Sigmoid colon (tissue), 7 donors: Measurements from ENCODE around the gene ZNF394. TPM values are rescaled to one million over a fixed set of nuclear protein-coding genes. Genes with fewer than 3 reads are reported as not detected.

Experiments used
- DNase-seq: peaks from one replicate; pipeline ENCODE4 v3.0.0-alpha.2; 2019
- H3K27ac ChIP-seq, 4 donors: fragments of 200-600 bp; sonication (generic); one replicate each; pipeline ENCODE4 v1.5.1; 2016 to 2019; ENCODE audit warnings: mild to moderate bottlenecking in 1 of 4
- H3K27me3 ChIP-seq, 3 donors: fragments of 200-600 bp; sonication (generic); one replicate each; pipeline ENCODE4 v1.5.1; 2019; ENCODE audit warnings: mild to moderate bottlenecking in 1 of 3
- H3K36me3 ChIP-seq, 4 donors: fragments of 200-600 bp; sonication (generic); one replicate each; pipeline ENCODE4 v1.5.1; 2016 to 2019
- H3K4me1 ChIP-seq, 4 donors: fragments of 200-600 bp; sonication (generic); one replicate each; pipeline ENCODE4 v1.5.1; 2017 to 2019
- H3K4me3 ChIP-seq, 4 donors: fragments of 200-600 bp; sonication (generic); one replicate each; pipeline ENCODE4 v1.5.1; 2017 to 2019; ENCODE audit warnings: mild to moderate bottlenecking in 2 of 4, moderate library complexity in 1 of 4
- H3K9me3 ChIP-seq, 4 donors: fragments of 200-600 bp in 3 of 4; sonication (generic) in 3 of 4; one replicate each; pipeline versions ENCODE4 v1.5.1 to v1.6.1; 2013 to 2019
- CTCF ChIP-seq, 4 experiments: fragments of 450-650 bp in 3 of 4; fragments of 200-600 bp in 1 of 4; IDR thresholded peaks; one replicate each; pipeline ENCODE4 v1.5.1; 2016 to 2019; ENCODE audit warnings: antibody characterized with exemption in 4 of 4, mild to moderate bottlenecking in 3 of 4, moderate library complexity in 2 of 4
- EP300 ChIP-seq, 4 donors: sonication (generic); formaldehyde crosslinking; IDR thresholded peaks; one replicate each; pipeline ENCODE4 v1.6.1; 2017; ENCODE audit warnings: antibody characterized with exemption in 4 of 4
- POLR2A ChIP-seq, 2 donors: fragments of 450-650 bp; IDR thresholded peaks; one replicate each; pipeline ENCODE4 v1.6.1; 2016; ENCODE audit warnings: antibody characterized with exemption in 2 of 2, mild to moderate bottlenecking in 2 of 2, moderate library complexity in 2 of 2
- POLR2AphosphoS5 ChIP-seq, 4 donors: sonication (generic); formaldehyde crosslinking; IDR thresholded peaks; one replicate each; pipeline ENCODE4 v1.6.1; 2017; ENCODE audit warnings: antibody characterized with exemption in 4 of 4
- WGBS, 2 donors: extraction: QIAGEN DNeasy Blood & Tissue Kit; methylation state at CpG; one replicate each; pipeline ENCODE4 v1.1.7; 2013; 5-methylcytosine and 5-hydroxymethylcytosine counted together
- intact Hi-C: fragments of 100-400 bp; cut with DNase I; formaldehyde crosslinking; loops from one replicate; pipeline ENCODE4 v1.15.1; 2023
- polyA plus RNA-seq, 3 donors: library from polyadenylated mRNA; stranded (reverse); fragments of 200-250 nt; gene quantifications; one replicate each; pipeline ENCODE4 v1.2.3, GENCODE V29; 2013
- total RNA-seq, 4 donors: library from RNA; depleted of rRNA; stranded (reverse); fragments of >200 nt; gene quantifications; one replicate each; pipeline ENCODE4 v1.1.0, GENCODE V29; 2016
- donor health status: healthy with polysubstance abuse.
- donor health status: Bipolar disorder and iron deficiency.
- donor health status: healthy.

Gene ZNF394
- total and polyA plus RNA-seq, 7 donors = 19.2 to 38.8 (median 29.4) TPM

GRCh38 chr7:99472561-99473314 is 27.3 kb downstream of the ZNF394 start, which contains the start of gene ZNF789:
Gene ZNF789 (plus strand): TSS chr7:99472890. CDS start chr7:99476457, 3,567 bp downstream.
- WGBS, 2 donors = 1% methylated on average over 56 of the region's 56 CpGs

GRCh38 chr7:99469381-99470065 is 30.6 kb downstream of the ZNF394 start:
- H3K9me3 ChIP-seq = no peaks in the 10 kb centered on the region
- peaks cover 0 to 33% (median 26%) of the 10 kb centered on the region in 4 donors for H3K4me1 ChIP-seq
- no peak overlapping the region for H3K4me3 ChIP-seq
- no peak for DNase-seq
- H3K27ac ChIP-seq = peak overlapping the region in 2 of 4 donors; percentile 5 to 18
- H3K27me3 ChIP-seq = no peaks in the 10 kb centered on the region
- no peak for TF ChIP-seq POLR2A (IDR thresholded peaks at IDR 0.05)
- no peak for TF ChIP-seq CTCF (IDR thresholded peaks at IDR 0.05)
- TF ChIP-seq EP300 (IDR thresholded peaks at IDR 0.05) = no peak
- TF ChIP-seq POLR2AphosphoS5 (IDR thresholded peaks at IDR 0.05) = no peak
- intact Hi-C loops = no loop called here
- 52 to 66% methylated on average over 23 of the region's 23 CpGs for WGBS, 2 donors
- no peaks in the 10 kb centered on the region for H3K36me3 ChIP-seq

More at GRCh38 chr7:99472561-99473314, 27.3 kb downstream of the ZNF394 start, which contains the start of gene ZNF789:
- no peak for TF ChIP-seq EP300 (IDR thresholded peaks at IDR 0.05)
- peak in 1 of 2 donors; percentile 26 for TF ChIP-seq POLR2A (IDR thresholded peaks at IDR 0.05)
- no peak for TF ChIP-seq CTCF (IDR thresholded peaks at IDR 0.05)
- peak; percentile 16 to 74 (median 57) for TF ChIP-seq POLR2AphosphoS5 (IDR thresholded peaks at IDR 0.05)
- no peaks in the 10 kb centered on the region for H3K36me3 ChIP-seq
- H3K4me1 ChIP-seq = peaks cover 0 to 26% (median 10%) of the 10 kb centered on the region in 4 donors
- DNase-seq = peak; percentile 99
- H3K4me3 ChIP-seq = peak within 1 kb of the TSS; percentile 67 to 94 (median 78)
- intact Hi-C loops = loop anchor here (2.0 kb wide), 1 partner anchor 32 kb away; the partner anchor contains the start of gene ZKSCAN5
- no peaks in the 10 kb centered on the region for H3K27me3 ChIP-seq
- H3K9me3 ChIP-seq = no peaks in the 10 kb centered on the region
- H3K27ac ChIP-seq = peak within 1 kb of the TSS; percentile 83 to 94 (median 88)

GRCh38 chr7:99468336-99468918 is 31.7 kb downstream of the ZNF394 start:
- peaks cover 0 to 36% (median 29%) of the 10 kb centered on the region in 4 donors for H3K4me1 ChIP-seq
- TF ChIP-seq EP300 (IDR thresholded peaks at IDR 0.05) (no peak), CTCF (IDR thresholded peaks at IDR 0.05) (no peak), POLR2A (IDR thresholded peaks at IDR 0.05) (no peak), POLR2AphosphoS5 (IDR thresholded peaks at IDR 0.05) (no peak)
- DNase-seq = no peak
- intact Hi-C loops = no loop called here
- 90 to 92% methylated on average over 29 of the region's 29 CpGs for WGBS, 2 donors
- no peak overlapping the region for H3K27ac ChIP-seq
- no peaks in the 10 kb centered on the region for H3K9me3 ChIP-seq
- no peak overlapping the region for H3K4me3 ChIP-seq
- H3K36me3 ChIP-seq = peaks cover 0 to 3% (median 0%) of the 10 kb centered on the region in 4 donors
- H3K27me3 ChIP-seq = no peaks in the 10 kb centered on the region

GRCh38 chr7:99465421-99465768 is 34.7 kb downstream of the ZNF394 start:
- WGBS, 2 donors = 1 to 5% methylated on average over 9 of the region's 9 CpGs
- H3K27ac ChIP-seq = peak overlapping the region; percentile 83 to 92 (median 90)
- H3K4me1 ChIP-seq = peaks cover 0 to 53% (median 40%) of the 10 kb centered on the region in 4 donors
- no peaks in the 10 kb centered on the region for H3K27me3 ChIP-seq
- H3K36me3 ChIP-seq = peaks cover 0 to 9% (median 0%) of the 10 kb centered on the region in 4 donors
- no peaks in the 10 kb centered on the region for H3K9me3 ChIP-seq
- TF ChIP-seq CTCF (IDR thresholded peaks at IDR 0.05) = no peak
- TF ChIP-seq EP300 (IDR thresholded peaks at IDR 0.05) = no peak
- no peak for TF ChIP-seq POLR2AphosphoS5 (IDR thresholded peaks at IDR 0.05)
- TF ChIP-seq POLR2A (IDR thresholded peaks at IDR 0.05) = no peak
- DNase-seq = no peak
- intact Hi-C loops = no loop called here
- H3K4me3 ChIP-seq = peak overlapping the region; percentile 66 to 95 (median 83)
